Sigmoid colon (tissue), 4 donors: ENCODE results near the gene HAS3.

Source experiments
- EP300 ChIP-seq, 4 donors: sonication (generic); formaldehyde crosslinking; IDR thresholded peaks; one replicate each; pipeline ENCODE4 v1.6.1; 2017; ENCODE audit warnings: antibody characterized with exemption in 4 of 4
- POLR2A ChIP-seq, 2 donors: fragments of 450-650 bp; IDR thresholded peaks; one replicate each; pipeline ENCODE4 v1.6.1; 2016; ENCODE audit warnings: antibody characterized with exemption in 2 of 2, mild to moderate bottlenecking in 2 of 2, moderate library complexity in 2 of 2
- TF ChIP-seq, protein P1 (sequence below), 4 experiments: fragments of 450-650 bp in 3 of 4; fragments of 200-600 bp in 1 of 4; IDR thresholded peaks; one replicate each; pipeline ENCODE4 v1.5.1; 2016 to 2019; ENCODE audit warnings: antibody characterized with exemption in 4 of 4, mild to moderate bottlenecking in 3 of 4, moderate library complexity in 2 of 4

DNA sequence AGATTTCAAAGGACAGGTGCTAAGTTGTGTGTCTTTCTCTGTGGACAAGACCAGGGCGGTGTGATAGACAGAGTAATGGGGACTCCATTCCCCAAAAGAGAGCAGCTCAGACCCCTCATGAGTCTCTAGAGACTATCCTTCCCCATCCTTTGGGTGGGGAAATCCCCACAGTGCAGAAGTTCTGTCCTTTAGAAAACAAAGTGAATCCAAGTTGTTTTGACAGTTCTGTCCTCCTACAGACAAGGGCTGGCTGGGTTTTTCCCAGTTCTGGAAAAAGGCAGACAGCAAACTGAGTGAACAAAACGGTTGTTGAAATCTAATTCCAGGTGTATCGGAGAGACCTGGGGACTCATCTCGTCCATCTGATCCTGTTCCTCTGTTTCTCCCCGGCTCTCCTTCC, 11.0 kb upstream of the HAS3 start:
- TF ChIP-seq, protein P1, sequence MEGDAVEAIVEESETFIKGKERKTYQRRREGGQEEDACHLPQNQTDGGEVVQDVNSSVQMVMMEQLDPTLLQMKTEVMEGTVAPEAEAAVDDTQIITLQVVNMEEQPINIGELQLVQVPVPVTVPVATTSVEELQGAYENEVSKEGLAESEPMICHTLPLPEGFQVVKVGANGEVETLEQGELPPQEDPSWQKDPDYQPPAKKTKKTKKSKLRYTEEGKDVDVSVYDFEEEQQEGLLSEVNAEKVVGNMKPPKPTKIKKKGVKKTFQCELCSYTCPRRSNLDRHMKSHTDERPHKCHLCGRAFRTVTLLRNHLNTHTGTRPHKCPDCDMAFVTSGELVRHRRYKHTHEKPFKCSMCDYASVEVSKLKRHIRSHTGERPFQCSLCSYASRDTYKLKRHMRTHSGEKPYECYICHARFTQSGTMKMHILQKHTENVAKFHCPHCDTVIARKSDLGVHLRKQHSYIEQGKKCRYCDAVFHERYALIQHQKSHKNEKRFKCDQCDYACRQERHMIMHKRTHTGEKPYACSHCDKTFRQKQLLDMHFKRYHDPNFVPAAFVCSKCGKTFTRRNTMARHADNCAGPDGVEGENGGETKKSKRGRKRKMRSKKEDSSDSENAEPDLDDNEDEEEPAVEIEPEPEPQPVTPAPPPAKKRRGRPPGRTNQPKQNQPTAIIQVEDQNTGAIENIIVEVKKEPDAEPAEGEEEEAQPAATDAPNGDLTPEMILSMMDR (IDR thresholded peaks at IDR 0.05): no peak
- TF ChIP-seq POLR2A (IDR thresholded peaks at IDR 0.05) (no peak), EP300 (IDR thresholded peaks at IDR 0.05) (no peak)
